GM21723 (cell line): ENCODE measurements around the gene LAMA3.

Experiments used
- ATAC-seq: cut with Tn5 transposase; IDR thresholded peaks from one replicate; pipeline ENCODE4 v1.9.1; 2021; ENCODE audit warnings: mild to moderate bottlenecking, moderate library complexity; ENCODE audit not compliant: unreplicated experiment

LAMA3 gene

DNA sequence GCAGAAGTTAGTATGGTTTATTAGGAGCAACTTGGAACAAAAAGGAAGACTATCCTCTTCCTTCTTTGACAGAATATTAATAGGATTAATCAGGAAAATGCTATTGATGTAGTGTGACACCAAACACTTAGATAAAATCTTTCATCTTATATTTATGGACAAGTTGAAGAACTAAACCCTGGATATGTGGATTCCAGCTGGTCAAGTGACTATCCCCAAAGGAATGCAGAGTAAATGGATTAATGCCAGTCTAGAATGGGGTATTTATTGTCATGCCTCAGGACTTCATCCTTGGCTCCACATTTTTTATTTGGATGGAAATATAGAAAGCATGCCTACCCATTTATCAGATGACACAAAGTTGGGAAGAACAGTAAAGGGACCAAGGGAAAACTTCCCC, 201.3 kb downstream of the LAMA3 start:
- ATAC-seq = no peak

GRCh38 chr18:23893653-23894052, 204.4 kb downstream of the LAMA3 start:
- no peak for ATAC-seq

DNA sequence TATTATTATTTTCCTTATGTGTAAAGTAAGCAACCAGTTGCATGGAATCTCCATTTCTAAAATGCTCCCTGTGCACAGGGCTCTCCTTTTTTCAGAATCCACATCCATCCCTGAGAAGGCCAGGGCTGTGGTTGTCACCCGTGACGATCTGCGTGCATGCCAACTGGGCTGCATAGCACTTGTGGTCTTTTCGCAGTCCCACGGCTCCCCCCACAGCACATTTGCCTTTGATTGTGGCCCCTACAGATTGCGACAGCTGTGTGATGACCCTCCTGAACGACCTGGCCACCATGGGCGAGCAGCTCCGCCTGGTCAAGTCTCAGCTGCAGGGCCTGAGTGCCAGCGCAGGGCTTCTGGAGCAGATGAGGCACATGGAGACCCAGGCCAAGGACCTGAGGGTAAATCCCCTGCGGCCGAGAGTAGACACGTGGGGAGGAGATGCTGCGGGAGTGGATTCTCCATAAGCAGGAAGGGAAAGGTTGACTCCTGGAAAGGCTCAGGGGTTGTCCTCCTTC, 205.5 kb downstream of the LAMA3 start:
- no peak for ATAC-seq

DNA sequence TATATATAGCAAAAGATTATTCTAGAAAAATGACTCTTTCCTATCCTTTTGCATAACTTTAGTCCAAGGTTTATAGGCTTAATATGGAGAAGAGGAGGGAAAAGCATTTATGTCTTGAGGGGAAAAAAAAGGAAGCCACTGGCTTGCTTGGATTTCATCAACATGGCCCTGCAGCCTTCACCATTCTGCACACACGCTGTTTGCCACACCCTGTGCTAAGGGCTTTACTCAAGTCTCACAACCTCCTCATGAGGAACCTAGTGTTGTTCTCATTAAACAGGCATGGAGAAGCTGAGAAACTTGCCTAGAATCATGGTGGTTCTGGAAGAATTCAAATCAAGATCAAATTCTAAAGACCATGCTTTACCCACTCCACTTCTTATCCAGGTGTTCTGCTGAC, 208.0 kb downstream of the LAMA3 start:
- no peak for ATAC-seq

DNA sequence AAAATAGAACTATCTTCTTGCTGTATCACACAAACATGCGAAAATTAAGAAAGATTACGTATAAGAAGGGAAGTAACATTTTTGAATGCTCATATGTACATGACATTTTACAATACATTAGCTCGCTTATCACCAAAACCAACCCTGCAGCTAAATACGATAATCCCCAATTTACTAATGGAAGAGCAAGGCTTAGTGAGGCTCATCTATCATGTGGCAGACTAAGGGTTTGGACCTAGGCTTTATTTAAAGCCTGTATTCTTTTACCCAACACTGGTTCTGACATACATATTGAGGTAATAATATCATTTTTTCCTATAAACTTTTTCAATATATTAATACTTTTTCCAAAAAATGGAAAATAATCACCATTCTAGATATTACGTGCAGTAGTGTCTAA, 208.5 kb downstream of the LAMA3 start:
- ATAC-seq = no peak

DNA sequence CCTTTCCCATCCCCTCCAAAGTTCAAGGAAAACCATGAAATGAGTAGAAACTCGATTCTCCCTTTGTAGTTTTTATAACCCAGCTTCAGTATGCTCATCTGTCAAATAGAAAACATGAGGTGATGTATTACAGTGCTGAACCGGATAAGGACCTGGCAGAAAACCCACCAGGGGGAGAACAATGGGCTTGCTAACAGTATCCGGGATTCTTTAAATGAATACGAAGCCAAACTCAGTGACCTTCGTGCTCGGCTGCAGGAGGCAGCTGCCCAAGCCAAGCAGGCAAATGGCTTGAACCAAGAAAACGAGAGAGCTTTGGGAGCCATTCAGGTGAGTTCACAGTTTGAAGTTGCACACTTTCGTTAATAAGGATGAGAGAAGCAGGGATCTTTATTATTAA, 211.7 kb downstream of the LAMA3 start:
- no peak for ATAC-seq

DNA sequence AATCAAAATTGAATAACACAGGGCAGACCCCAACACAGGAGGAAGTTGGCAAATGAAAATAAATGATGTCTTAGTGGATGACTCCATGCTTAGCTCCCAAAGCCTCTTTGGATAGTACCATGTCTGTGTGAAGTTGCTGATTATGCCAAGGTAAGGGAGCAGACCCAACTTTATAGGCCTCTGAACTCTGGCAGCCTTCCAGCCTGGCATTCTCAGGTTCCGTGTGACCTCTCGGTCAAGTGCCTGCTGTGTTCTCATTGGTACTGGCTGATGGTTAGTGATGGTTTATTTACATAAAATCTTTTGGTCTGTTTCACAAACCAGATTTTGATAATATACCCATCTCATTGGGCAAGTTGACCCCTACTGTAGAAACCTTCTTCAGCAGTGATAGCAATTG, 213.1 kb downstream of the LAMA3 start:
- no peak for ATAC-seq

- ATAC-seq = no peak
These were observed 214.7 kb downstream of the LAMA3 start for GRCh38 chr18:23903971-23904370.

DNA sequence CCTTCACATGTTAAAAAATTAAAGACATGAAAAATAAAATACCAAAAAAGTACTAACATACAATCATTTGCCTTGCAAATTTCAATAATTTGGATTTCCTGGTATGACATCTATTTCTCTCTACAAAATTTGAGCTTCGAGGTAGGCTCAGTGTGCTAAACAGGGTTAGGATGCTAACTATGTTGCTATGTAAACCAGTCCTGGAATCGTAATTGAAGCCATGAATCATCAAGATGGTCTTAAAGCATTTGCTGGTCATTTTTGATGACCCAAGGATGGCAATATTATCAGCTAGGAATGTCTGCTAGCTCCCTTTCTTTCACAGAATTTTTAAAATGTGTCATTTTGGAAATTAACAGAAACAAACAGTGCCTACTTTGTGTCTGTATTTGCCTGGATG, 217.4 kb downstream of the LAMA3 start:
- ATAC-seq = no peak

GRCh38 chr18:23908827-23909226, 219.6 kb downstream of the LAMA3 start:
- ATAC-seq = no peak

DNA sequence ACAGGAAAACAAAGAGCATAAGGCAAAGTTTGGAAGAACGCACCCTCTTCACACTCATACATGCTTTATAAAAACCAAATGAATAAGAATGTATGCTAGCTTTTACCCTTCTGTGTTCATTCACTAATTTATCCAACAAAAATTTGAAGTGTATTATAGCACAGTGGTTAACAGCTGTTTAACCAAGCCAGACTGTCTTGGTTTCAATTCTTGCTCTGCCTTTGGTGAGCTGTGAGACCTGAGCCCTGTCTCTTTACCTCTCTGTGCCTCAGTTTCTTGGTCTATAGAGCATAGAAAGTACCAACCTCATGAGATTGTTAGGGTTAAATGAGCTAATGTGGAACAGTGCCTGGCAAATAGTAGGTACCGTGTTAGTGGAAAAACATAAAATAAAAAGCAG, 220.8 kb downstream of the LAMA3 start:
- ATAC-seq = no peak

DNA sequence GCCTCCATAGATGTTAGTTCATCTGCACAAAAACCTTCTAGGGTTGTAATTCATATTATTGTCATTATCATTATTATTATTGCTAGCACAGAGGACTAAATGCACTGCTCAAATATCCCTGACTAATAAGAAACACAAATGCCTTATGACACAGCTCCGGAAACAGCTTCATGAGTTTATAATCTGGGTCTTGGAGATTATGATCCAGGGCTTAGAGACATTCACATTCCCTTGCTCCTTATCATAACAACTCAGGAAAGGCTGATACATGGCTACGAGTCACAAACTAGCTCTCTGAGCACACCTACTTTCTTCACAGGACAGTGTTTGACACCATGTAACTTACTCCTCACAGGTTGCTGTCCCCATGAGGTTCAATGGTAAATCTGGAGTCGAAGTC, 223.1 kb downstream of the LAMA3 start:
- no peak for ATAC-seq

- ATAC-seq = no peak
These were observed 227.1 kb downstream of the LAMA3 start for GRCh38 chr18:23916338-23916737.

GRCh38 chr18:23918395-23919032, 229.3 kb downstream of the LAMA3 start:
- no peak for ATAC-seq

DNA sequence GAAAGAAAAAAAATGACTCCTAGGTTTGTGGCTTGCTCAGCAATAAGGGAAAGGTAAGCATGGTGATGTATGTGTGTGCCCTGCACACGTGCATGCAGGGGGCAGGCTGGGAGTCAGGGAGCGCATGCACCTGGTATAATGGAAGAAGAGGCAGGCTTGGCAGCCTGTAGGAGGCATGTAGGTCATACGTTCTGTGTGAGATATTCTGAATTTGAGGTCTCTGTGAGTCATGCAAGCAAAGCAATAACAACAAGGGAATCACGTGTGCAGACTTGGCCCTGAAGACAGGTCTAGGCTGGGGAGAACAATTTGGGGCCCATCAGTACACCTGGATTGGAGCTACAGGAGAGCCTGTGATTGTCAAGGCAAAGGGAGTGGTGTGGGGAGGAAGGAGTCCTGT, 230.8 kb downstream of the LAMA3 start:
- ATAC-seq = no peak

DNA sequence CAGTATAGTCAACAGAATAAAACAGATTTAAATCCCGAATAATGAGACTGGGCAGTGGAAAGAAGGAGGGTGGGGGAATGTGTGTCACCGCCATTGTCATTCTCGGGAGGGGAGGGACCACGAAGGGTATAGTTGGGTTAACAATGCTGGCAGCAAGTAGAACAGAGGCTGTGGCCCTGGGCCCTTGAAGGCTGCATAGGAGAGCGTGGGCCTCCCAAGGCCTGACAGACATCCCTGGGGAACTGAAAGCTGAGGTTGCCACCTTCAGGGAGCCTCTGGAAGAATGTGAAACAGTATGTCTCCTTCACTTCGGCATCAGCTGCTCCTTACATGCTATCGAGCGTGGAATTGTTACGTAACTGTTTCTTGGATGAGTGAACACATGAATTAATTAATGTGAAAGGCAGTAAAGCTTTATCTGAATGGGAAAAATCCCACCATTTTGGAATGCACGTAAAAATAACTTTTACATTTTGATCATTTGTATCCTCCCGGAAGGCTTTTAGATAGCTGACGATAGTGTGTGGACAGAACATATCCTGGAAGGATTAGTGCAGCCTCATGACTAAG, 232.5 kb downstream of the LAMA3 start:
- ATAC-seq = no peak

DNA sequence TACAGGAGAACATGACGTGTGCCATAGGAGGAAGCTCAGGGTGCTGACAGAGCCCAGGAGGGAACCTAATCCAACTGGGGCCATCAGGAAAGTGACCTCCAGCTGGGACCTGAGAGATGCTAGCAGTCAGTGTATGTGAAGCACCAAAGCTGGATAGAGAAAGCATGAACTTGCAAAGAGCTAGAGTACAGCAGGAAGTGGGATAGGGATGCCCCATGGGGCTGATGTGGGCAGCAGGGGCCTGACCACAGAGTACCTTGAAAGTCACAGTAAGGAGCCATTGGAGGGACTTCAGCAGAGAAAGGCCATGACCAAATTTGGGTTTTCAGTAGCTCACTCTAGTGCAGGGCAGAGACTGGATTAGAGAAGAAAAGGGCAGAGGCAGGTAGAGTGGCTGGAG, 233.7 kb downstream of the LAMA3 start:
- ATAC-seq = no peak

DNA sequence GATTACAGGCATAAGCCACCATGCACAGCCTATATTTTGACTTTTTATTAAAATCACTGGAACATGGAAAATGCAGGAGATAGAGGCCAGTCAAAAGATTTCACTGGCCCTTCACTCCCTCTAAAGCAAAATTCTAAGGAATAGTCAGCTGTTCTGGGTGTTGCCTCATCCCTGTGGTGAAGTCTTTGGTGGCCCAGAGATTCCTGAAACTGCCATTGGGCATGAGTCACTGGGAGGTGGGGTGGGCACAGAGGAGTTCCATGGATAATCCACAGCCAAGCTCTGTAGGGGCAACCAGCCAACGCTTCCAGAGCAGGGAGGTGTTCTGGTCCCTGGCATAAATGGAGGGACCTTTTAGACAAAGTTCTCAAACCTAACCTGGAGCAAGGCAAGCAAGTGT, 235.6 kb downstream of the LAMA3 start:
- no peak for ATAC-seq

DNA sequence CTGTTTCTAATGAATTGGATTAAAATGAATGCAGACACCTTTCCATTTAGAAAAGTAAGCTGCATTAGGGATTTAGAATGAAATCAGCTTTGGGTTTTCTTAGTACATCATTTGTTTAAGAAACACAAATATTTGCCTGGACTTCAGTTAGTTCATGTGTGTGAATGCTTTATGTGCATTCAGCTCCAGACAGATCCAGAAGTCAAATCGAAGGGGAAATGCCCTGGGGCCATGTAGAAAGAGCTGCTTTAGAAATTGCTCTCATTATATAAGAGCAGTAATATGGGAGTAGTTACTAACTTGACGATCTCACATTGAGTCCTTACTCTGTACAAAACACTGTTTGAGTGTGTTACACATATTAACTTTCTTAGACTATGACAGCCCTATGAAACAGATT, 237.3 kb downstream of the LAMA3 start:
- no peak for ATAC-seq

GRCh38 chr18:23927821-23928746, 238.8 kb downstream of the LAMA3 start:
- ATAC-seq = no peak

DNA sequence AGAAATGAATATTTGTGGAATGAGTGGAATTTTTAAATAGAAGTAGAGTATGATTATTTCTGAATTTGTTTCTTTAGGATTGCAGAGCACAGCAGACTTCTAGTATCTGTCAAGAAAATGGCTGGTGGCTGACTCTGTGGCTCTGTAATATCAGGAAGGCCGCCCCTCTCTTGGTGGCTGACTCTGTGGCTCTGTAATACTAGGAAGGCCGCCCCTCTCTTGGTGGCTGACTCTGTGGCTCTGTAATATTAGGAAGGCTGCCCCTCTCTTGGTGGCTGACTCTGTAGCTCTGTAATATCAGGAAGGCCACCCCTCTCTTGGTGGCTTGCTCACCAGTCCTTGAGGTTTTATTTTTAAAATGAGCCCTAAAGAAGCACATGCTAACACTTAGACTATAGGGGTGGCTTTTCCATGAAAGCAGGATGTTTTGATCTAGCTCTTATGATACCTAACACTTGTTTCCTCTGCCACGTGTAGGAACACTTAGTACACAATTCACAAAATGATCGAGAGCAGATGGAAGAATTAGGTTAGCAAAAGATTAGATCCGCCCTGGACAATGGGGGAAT, 240.2 kb downstream of the LAMA3 start:
- no peak for ATAC-seq

DNA sequence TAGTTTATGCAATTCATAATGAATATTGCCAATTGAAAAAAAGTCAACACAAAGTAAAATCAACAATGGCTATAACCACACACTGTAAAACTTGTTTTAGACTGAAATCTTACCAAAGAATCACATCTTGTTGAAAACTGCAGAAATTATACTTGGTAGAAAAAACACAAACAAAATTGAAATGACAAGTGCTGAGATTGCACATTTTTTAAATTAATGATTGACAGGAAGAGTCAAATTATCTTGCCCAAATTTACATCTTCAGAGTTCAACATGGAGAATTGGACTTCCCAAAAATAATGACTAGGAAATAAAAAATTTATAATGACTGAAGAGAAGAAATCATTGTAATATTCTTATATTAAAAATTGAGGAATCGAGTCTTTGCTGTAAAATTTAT, 240.7 kb downstream of the LAMA3 start:
- no peak for ATAC-seq
